SK-N-SH (cell line): Measurements from ENCODE around the gene NKG7. TPM values are rescaled to one million over a fixed set of nuclear protein-coding genes. Genes with fewer than 3 reads are reported as not detected.

ENCODE experiments used
- CTCF ChIA-PET: fragments of 300-600, 350-600 bp; formaldehyde crosslinking; extraction: SDS; loops from one replicate; lab custom pipeline; 2021; lab: Yijun Ruan, JAX
- POLR2A ChIA-PET: fragments of 350-600 bp; sonication (Branson Sonifier 250); formaldehyde crosslinking; extraction: SDS; loops from one replicate; lab custom pipeline; 2020; ENCODE audit warnings: antibody characterized with exemption, inconsistent platforms; lab: Yijun Ruan, JAX
- DNase-seq: peaks from one replicate; pipeline ENCODE4 v3.0.0; 2012
- H2AFZ ChIP-seq: fragments of 200-600 bp; sonication (generic); 2 replicates; pipeline ENCODE4 v1.8.1; 2016; ENCODE audit warnings: antibody characterized with exemption, mild to moderate bottlenecking, low read depth
- H3F3A ChIP-seq: fragments of 200-600 bp; sonication (generic); replicated peaks from 2 replicates; pipeline ENCODE3; 2016; ENCODE audit warnings: antibody characterized with exemption, mild to moderate bottlenecking; ENCODE audit not compliant: insufficient read depth
- H3K27ac ChIP-seq, 2 experiments: fragments of 200-500 bp in 1 of 2; fragments of 200-600 bp in 1 of 2; sonication (Bioruptor generic) in 1 of 2; sonication (generic), shearing (Covaris generic) in 1 of 2; 2 replicates each; pipeline versions ENCODE4 v1.5.1 to v1.6.1; 2014 to 2016; ENCODE audit warnings: low read depth in 2 of 2, inconsistent platforms in 1 of 2, low read length in 1 of 2, mild to moderate bottlenecking in 1 of 2, mixed read lengths in 1 of 2
- H3K27me3 ChIP-seq: fragments of 200-600 bp; sonication (generic), shearing (Covaris generic); 2 replicates; pipeline ENCODE4 v1.6.1; 2016; ENCODE audit warnings: mixed run types; ENCODE audit not compliant: insufficient read depth
- H3K36me3 ChIP-seq, 2 experiments: fragments of 200-500 bp in 1 of 2; fragments of 200-600 bp in 1 of 2; sonication (Bioruptor generic) in 1 of 2; sonication (generic) in 1 of 2; replicated peaks in 1 of 2; 2 replicates each; pipeline versions ENCODE3 to v1.5.1; 2014 to 2016; ENCODE audit warnings: low read length in 1 of 2, mild to moderate bottlenecking in 1 of 2; ENCODE audit not compliant: insufficient read depth in 2 of 2, control insufficient read depth in 1 of 2
- H3K4me1 ChIP-seq, 2 experiments: fragments of 200-500 bp in 1 of 2; fragments of 200-600 bp in 1 of 2; sonication (Bioruptor generic) in 1 of 2; sonication (generic), shearing (Covaris generic) in 1 of 2; 2 replicates each; pipeline versions ENCODE4 v1.5.1 to v1.6.1; 2014 to 2016; ENCODE audit warnings: low read depth in 1 of 2, low read length in 1 of 2, mixed run types in 1 of 2; ENCODE audit not compliant: insufficient read depth in 2 of 2, control insufficient read depth in 1 of 2
- H3K4me2 ChIP-seq: fragments of 200-600 bp; sonication (generic), shearing (Covaris generic); 2 replicates; pipeline ENCODE4 v1.6.1; 2017; ENCODE audit warnings: mixed run types
- H3K4me3 ChIP-seq, 2 experiments: fragments of 200-500 bp in 1 of 2; fragments of 200-600 bp in 1 of 2; sonication (Bioruptor generic) in 1 of 2; sonication (generic), shearing (Covaris generic) in 1 of 2; 2 replicates each; pipeline versions ENCODE4 v1.5.1 to v1.8.1; 2014 to 2016; ENCODE audit warnings: low read depth in 2 of 2, inconsistent platforms in 1 of 2, low read length in 1 of 2, mild to moderate bottlenecking in 1 of 2, mixed read lengths in 1 of 2, moderate library complexity in 1 of 2
- H3K79me2 ChIP-seq: fragments of 200-600 bp; sonication (generic); 2 replicates; pipeline ENCODE4 v1.8.1; 2017; ENCODE audit warnings: mild to moderate bottlenecking; ENCODE audit not compliant: insufficient read depth
- H3K9ac ChIP-seq: fragments of 200-600 bp; sonication (generic); 2 replicates; pipeline ENCODE4 v1.6.1; 2017; ENCODE audit warnings: mixed run types
- H3K9me2 ChIP-seq: fragments of 200-600 bp; sonication (generic); 2 replicates; pipeline ENCODE4 v1.6.1; 2017; ENCODE audit warnings: mixed run types
- H3K9me3 ChIP-seq: fragments of 200-600 bp; sonication (generic); 2 replicates; pipeline ENCODE4 v1.6.1; 2017; ENCODE audit warnings: mixed run types, mild to moderate bottlenecking, moderate library complexity
- H4K20me1 ChIP-seq: fragments of 200-600 bp; sonication (generic); 2 replicates; pipeline ENCODE4 v1.6.1; 2017; ENCODE audit warnings: mild to moderate bottlenecking, mixed run types; ENCODE audit not compliant: insufficient read depth
- EP300 ChIP-seq, 2 experiments: IDR thresholded peaks; 2 replicates each; pipeline versions ENCODE4 v1.4.0 to v1.6.1; 2012; ENCODE audit warnings: borderline replicate concordance in 1 of 2, low read depth in 1 of 2, low read length in 1 of 2
- NFIC ChIP-seq: IDR thresholded peaks from 2 replicates; pipeline ENCODE4 v1.4.0; 2012; ENCODE audit warnings: borderline replicate concordance
- NRF1 ChIP-seq: IDR thresholded peaks from 2 replicates; pipeline ENCODE4 v1.6.1; 2012; ENCODE audit warnings: low read depth, mild to moderate bottlenecking, low read length
- PBX3 ChIP-seq: IDR thresholded peaks from 2 replicates; pipeline ENCODE4; 2012
- RAD21 ChIP-seq: IDR thresholded peaks from 2 replicates; pipeline ENCODE4 v1.6.1; 2012; ENCODE audit warnings: mild to moderate bottlenecking, low read length
- ZBTB33 ChIP-seq: IDR thresholded peaks from 2 replicates; pipeline ENCODE4 v1.4.0; 2012; ENCODE audit warnings: low read depth, borderline replicate concordance
- WGBS: methylation state at CpG from one replicate; pipeline ENCODE4 v1.1.6; 2017; ENCODE audit warnings: low lambda C conversion rate; 5-methylcytosine and 5-hydroxymethylcytosine counted together
- polyA plus RNA-seq, 3 experiments: library from polyadenylated mRNA; depleted of rRNA; stranded (reverse); fragments of >200 nt; gene quantifications; 2 replicates each; pipeline ENCODE4 v1.2.3, GENCODE V29; 2012

Gene NKG7
- polyA plus RNA-seq, 1 of the 3 experiments (the other 2 are of a cell fraction), result not detected

- no peaks in the 10 kb centered on the region for H4K20me1 ChIP-seq
- ChIA-PET CTCF (no interaction called here), POLR2A (no interaction called here)
- H3K27me3 ChIP-seq, result no peaks in the 10 kb centered on the region
- H3K9ac ChIP-seq, result no peak overlapping the region
- peaks cover 4% of the 10 kb centered on the region for H3F3A ChIP-seq
- H3K4me2 ChIP-seq, result no peak overlapping the region
- no peaks in the 10 kb centered on the region for H3K36me3 ChIP-seq
- H3K9me2 ChIP-seq, result no peaks in the 10 kb centered on the region
- H3K9me3 ChIP-seq, result no peaks in the 10 kb centered on the region
- peak; percentile 53 for DNase-seq
- WGBS, result 55% methylated on average over 7 of the region's 8 CpGs
- no peaks in the 10 kb centered on the region; a peak in 1 of 4 replicates for H3K4me1 ChIP-seq
- H3K27ac ChIP-seq, result no peak overlapping the region
- peak; percentile 13; the same call in 1 of the 2 replicates for TF ChIP-seq PBX3
- TF ChIP-seq ZBTB33, result no peak
- H3K4me3 ChIP-seq, result no peak overlapping the region
- no peak overlapping the region for H2AFZ ChIP-seq
- no peaks in the 10 kb centered on the region for H3K79me2 ChIP-seq
Measured at GRCh38 chr19:51354742-51355148, 17.7 kb downstream of the NKG7 start.

GRCh38 chr19:51354103-51354741 is 18.2 kb downstream of the NKG7 start:
- Histone ChIP-seq H4K20me1 (no peaks in the 10 kb centered on the region), H3K36me3 (no peaks in the 10 kb centered on the region), H3K4me2 (no peak overlapping the region), H3K27me3 (no peaks in the 10 kb centered on the region), H3K27ac (no peak overlapping the region), H3K9me3 (no peaks in the 10 kb centered on the region), H2AFZ (no peak overlapping the region), H3F3A (no peaks in the 10 kb centered on the region), H3K9ac (no peak overlapping the region), H3K79me2 (no peaks in the 10 kb centered on the region), H3K9me2 (no peaks in the 10 kb centered on the region), H3K4me3 (no peak overlapping the region)
- 85% methylated on average over 12 of the region's 12 CpGs for WGBS
- DNase-seq, result no peak
- ChIA-PET CTCF (no interaction called here), POLR2A (no interaction called here)
- TF ChIP-seq NFIC, result no peak
- TF ChIP-seq RAD21, result no peak
- no peak for TF ChIP-seq EP300 (IDR thresholded peaks at IDR 0.05; ENCODE audit: borderline replicate concordance in 1 of 2, low read depth in 1 of 2, low read length in 1 of 2)
- no peak for TF ChIP-seq PBX3
- no peak for TF ChIP-seq NRF1
- TF ChIP-seq, all 33 proteins: peak for 0
- H3K4me1 ChIP-seq, result no peaks in the 10 kb centered on the region; a peak in 1 of 4 replicates
